Measurements from ENCODE around the gene PDSS1.

PDSS1 gene

DNA sequence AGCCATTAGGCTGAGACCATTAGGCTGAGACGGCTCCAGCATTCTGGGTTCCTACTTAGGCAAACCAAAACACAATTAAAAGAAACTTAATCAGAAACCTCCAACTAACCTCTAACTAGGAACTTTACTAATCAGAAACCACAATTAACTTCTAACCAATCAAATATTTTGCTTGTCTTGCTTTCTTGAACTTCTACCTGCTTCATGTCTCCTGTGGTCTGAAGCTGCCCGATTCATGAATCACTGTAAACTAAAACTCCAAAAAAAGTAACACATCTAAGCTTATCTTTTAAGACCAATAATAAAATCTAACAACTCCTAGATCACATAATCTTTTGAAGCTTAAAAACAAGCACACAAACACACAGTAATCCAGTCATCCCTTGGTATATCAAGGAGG lies 76.1 kb downstream of the PDSS1 start:
- H3K79me2 ChIP-seq (ENCODE audit: insufficient read depth, low read depth): peaks cover 68% of the 10 kb centered on the region
- H3K27me3 ChIP-seq (ENCODE audit: insufficient read depth, low read depth): no peaks in the 10 kb centered on the region
- no peaks in the 10 kb centered on the region for H3K36me3 ChIP-seq (ENCODE audit: insufficient read depth)
- H3K4me2 ChIP-seq: peak overlapping the region; percentile 61
- H3K9ac ChIP-seq: peak overlapping the region; percentile 4; the same call in 1 of the 2 replicates
- H3K4me1 ChIP-seq (ENCODE audit: low read depth, poor library complexity, severe bottlenecking): peaks cover 51% of the 10 kb centered on the region
- TF ChIP-seq, protein P1, sequence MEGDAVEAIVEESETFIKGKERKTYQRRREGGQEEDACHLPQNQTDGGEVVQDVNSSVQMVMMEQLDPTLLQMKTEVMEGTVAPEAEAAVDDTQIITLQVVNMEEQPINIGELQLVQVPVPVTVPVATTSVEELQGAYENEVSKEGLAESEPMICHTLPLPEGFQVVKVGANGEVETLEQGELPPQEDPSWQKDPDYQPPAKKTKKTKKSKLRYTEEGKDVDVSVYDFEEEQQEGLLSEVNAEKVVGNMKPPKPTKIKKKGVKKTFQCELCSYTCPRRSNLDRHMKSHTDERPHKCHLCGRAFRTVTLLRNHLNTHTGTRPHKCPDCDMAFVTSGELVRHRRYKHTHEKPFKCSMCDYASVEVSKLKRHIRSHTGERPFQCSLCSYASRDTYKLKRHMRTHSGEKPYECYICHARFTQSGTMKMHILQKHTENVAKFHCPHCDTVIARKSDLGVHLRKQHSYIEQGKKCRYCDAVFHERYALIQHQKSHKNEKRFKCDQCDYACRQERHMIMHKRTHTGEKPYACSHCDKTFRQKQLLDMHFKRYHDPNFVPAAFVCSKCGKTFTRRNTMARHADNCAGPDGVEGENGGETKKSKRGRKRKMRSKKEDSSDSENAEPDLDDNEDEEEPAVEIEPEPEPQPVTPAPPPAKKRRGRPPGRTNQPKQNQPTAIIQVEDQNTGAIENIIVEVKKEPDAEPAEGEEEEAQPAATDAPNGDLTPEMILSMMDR (conservative IDR thresholded peaks at IDR 0.05; ENCODE audit: low read depth, low read length): no peak
- peaks cover 6% of the 10 kb centered on the region; the same call in 1 of the 2 replicates for H4K20me1 ChIP-seq (ENCODE audit: insufficient read depth)
- H3K27ac ChIP-seq: peak overlapping the region; percentile 35; the same call in 1 of the 2 replicates
- no peak overlapping the region for H2AFZ ChIP-seq (ENCODE audit: low read depth)
- H3K4me3 ChIP-seq (IDR thresholded peaks at IDR 0.05; ENCODE audit: insufficient read depth, low read depth, low read length): no peak overlapping the region

DNA sequence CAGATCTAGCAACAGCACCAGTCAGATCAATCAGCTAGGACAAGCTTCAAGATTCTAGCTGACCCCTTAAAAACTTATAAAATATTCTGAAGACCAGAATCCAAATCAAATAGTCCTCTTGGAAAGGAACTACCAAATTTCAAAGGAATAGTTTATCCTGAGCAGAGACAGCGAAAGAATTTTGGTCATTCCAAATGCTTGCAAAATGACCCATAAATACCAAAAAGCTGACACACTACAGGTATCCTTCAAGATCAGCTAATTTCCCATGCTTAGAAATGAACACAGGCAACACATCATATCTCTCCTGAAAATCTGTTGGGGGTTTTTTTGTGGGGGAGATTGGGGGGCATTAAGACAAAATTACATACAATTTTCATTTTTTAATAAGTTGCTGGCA lies 78.8 kb downstream of the PDSS1 start:
- H4K20me1 ChIP-seq (ENCODE audit: insufficient read depth): peaks cover 19% of the 10 kb centered on the region; the same call in 1 of the 2 replicates
- H3K4me1 ChIP-seq (ENCODE audit: low read depth, poor library complexity, severe bottlenecking): peaks cover 73% of the 10 kb centered on the region
- no peak overlapping the region for H3K4me3 ChIP-seq (IDR thresholded peaks at IDR 0.05; ENCODE audit: insufficient read depth, low read depth, low read length)
- H2AFZ ChIP-seq (ENCODE audit: low read depth): no peak overlapping the region
- no peak overlapping the region for H3K9ac ChIP-seq
- H3K36me3 ChIP-seq (ENCODE audit: insufficient read depth): no peaks in the 10 kb centered on the region
- no peak overlapping the region for H3K4me2 ChIP-seq
- no peaks in the 10 kb centered on the region for H3K27me3 ChIP-seq (ENCODE audit: insufficient read depth, low read depth)
- no peak overlapping the region for H3K27ac ChIP-seq
- peaks cover 76% of the 10 kb centered on the region; the same call in 1 of the 2 replicates for H3K79me2 ChIP-seq (ENCODE audit: insufficient read depth, low read depth)
- TF ChIP-seq, protein P1 (conservative IDR thresholded peaks at IDR 0.05; ENCODE audit: low read depth, low read length): no peak

DNA sequence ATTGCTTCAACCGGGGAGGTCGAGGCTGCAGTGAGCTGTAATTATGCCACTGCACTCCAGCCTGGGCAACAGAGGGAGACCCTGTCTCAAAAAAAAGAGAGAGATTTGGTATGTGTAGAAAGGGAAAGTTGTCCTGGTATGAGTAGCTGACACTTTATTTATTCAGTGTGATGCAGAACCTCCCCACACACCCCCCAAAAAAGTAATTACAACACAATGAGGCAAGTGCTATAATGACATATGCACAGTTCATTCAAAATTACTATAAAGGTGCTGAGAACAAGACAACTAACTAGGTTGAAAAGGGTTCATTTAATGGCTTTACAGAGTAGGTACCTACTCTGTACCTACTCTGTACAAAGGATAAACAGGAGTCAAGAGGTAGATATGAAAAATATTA lies 80.2 kb downstream of the PDSS1 start:
- TF ChIP-seq, protein P1 (conservative IDR thresholded peaks at IDR 0.05; ENCODE audit: low read depth, low read length): no peak
- Histone ChIP-seq H3K27me3 (ENCODE audit: insufficient read depth, low read depth) (no peaks in the 10 kb centered on the region), H3K4me3 (IDR thresholded peaks at IDR 0.05; ENCODE audit: insufficient read depth, low read depth, low read length) (no peak overlapping the region), H3K4me1 (ENCODE audit: low read depth, poor library complexity, severe bottlenecking) (peaks cover 83% of the 10 kb centered on the region), H3K27ac (0 out of 2 replicates have a peak overlapping the region, but pooled peaks have one; percentile 3), H3K4me2 (no peak overlapping the region; the same call in 1 of the 2 replicates), H4K20me1 (ENCODE audit: insufficient read depth) (peaks cover 19% of the 10 kb centered on the region; the same call in 1 of the 2 replicates), H3K36me3 (ENCODE audit: insufficient read depth) (no peaks in the 10 kb centered on the region), H3K79me2 (ENCODE audit: insufficient read depth, low read depth) (peaks cover 79% of the 10 kb centered on the region; the same call in 1 of the 2 replicates), H3K9ac (no peak overlapping the region), H2AFZ (ENCODE audit: low read depth) (no peak overlapping the region)

DNA sequence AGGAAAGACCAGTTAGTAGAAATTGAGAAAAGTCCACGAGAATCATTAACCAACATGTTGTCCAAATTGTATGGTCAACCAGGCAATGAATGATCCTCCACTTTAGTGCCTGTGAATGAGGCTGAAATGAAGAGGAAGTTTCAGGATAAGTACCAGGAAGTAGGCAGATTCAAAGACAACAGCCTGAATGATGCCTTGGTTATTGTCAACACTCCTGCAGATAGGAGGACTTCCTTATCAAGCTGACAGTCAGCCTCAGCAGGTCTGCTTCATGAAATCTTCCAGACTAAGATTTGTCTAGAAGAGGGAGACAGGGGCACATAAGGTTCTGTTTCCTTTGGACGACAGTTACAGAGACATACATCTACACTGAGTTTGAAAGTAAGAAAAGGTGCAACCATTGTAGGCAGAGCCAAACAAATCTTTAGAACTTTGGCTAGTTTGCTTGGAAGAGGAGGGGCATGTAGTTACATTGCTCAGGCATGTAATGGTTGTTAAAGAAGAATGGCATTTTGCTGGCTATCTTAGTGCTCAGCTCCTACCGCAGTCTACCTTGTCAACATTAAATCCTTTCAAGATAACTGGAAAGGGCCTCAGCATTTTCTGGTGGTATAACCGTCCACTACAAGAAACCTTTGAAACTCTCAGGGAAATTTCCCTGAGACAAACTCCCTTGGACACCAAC lies 81.8 kb downstream of the PDSS1 start:
- Histone ChIP-seq H3K4me3 (IDR thresholded peaks at IDR 0.05; ENCODE audit: insufficient read depth, low read depth, low read length) (no peak overlapping the region), H2AFZ (ENCODE audit: low read depth) (no peak overlapping the region), H3K27ac (no peak overlapping the region), H4K20me1 (ENCODE audit: insufficient read depth) (peaks cover 19% of the 10 kb centered on the region; the same call in 1 of the 2 replicates), H3K27me3 (ENCODE audit: insufficient read depth, low read depth) (no peaks in the 10 kb centered on the region), H3K4me2 (no peak overlapping the region), H3K4me1 (ENCODE audit: low read depth, poor library complexity, severe bottlenecking) (peaks cover 71% of the 10 kb centered on the region), H3K9ac (no peak overlapping the region), H3K79me2 (ENCODE audit: insufficient read depth, low read depth) (peaks cover 73% of the 10 kb centered on the region; the same call in 1 of the 2 replicates), H3K36me3 (ENCODE audit: insufficient read depth) (no peaks in the 10 kb centered on the region)
- TF ChIP-seq, protein P1 (conservative IDR thresholded peaks at IDR 0.05; ENCODE audit: low read depth, low read length): no peak
